Measurements from ENCODE around the gene KRTAP5-8.

GRCh38 chr11:71558996-71559395 lies 21.2 kb downstream of the KRTAP5-8 start:
- TF ChIP-seq POLR2A (IDR thresholded peaks at IDR 0.05; ENCODE audit: low read depth, low read length) (no peak), POLR2AphosphoS5 (IDR thresholded peaks at IDR 0.05; ENCODE audit: low read depth, low read length) (no peak)
